ENCODE measurements around the gene HOTAIR. TPM values are rescaled to one million over a fixed set of nuclear protein-coding genes. Genes with fewer than 3 reads are reported as not detected.

HOTAIR gene
- total RNA-seq, 3 donors from 2014 or later (not counting 1 experiment from before 2014, with no cell fraction given): not detected

DNA sequence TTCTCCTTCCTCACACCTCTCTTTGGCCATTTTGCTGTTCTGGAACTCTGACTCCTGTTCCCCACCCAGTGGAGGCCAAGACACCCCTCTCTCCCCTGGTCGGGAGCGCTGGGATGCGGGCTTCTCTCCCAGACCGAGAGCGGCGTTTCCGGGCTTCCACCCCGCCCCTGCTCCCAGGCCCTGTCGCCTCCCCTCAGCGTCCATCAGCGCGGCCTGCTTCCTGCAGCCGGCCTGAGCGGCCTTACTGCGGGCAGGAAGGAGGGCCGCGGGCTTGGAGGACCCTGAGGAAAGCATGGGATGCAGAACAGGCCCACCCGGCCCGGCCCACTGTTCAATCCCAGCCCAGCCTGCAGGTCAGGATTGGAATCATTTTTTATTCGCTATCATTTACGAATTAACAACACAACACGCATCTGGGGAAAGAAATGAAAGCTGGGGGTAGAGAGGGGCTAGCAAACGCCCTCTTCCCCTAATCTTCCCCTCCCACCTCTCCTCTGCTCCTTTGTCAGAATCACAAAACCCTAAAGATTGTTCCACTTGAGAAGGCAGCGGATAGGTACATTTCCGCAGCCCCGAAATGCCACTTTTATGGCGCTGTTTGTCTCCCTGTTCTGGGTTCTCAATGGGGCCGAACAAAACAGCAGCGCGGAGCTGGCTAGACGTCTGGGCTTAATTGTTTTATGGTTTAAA lies 30.2 kb upstream of the HOTAIR start:
- no peak for DNase-seq
- no peak overlapping the region for H3K4me3 ChIP-seq (ENCODE audit: low read length)
- H3K9me3 ChIP-seq (ENCODE audit: control insufficient read depth, insufficient read depth, low read length): peaks cover 3% of the 10 kb centered on the region
- H3K36me3 ChIP-seq (ENCODE audit: control insufficient read depth, insufficient read depth, low read length): no peaks in the 10 kb centered on the region
- TF ChIP-seq, protein P1, sequence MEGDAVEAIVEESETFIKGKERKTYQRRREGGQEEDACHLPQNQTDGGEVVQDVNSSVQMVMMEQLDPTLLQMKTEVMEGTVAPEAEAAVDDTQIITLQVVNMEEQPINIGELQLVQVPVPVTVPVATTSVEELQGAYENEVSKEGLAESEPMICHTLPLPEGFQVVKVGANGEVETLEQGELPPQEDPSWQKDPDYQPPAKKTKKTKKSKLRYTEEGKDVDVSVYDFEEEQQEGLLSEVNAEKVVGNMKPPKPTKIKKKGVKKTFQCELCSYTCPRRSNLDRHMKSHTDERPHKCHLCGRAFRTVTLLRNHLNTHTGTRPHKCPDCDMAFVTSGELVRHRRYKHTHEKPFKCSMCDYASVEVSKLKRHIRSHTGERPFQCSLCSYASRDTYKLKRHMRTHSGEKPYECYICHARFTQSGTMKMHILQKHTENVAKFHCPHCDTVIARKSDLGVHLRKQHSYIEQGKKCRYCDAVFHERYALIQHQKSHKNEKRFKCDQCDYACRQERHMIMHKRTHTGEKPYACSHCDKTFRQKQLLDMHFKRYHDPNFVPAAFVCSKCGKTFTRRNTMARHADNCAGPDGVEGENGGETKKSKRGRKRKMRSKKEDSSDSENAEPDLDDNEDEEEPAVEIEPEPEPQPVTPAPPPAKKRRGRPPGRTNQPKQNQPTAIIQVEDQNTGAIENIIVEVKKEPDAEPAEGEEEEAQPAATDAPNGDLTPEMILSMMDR (IDR thresholded peaks at IDR 0.05): no peak
- H3K27me3 ChIP-seq (ENCODE audit: control insufficient read depth, insufficient read depth, low read length): peaks cover 87% of the 10 kb centered on the region
- intact Hi-C loops (cut with micrococcal nuclease): no loop called here
- Mint-ChIP-seq H3K4me1 (peaks cover 13 to 19% of the 10 kb centered on the region in 2 donors), H3K27me3 (ENCODE audit: low read depth in 2 of 2) (peaks cover 84 to 89% of the 10 kb centered on the region in 2 donors), H3K9me3 (no peaks in the 10 kb centered on the region), H3K4me3 (peak overlapping the region; percentile 95), H3K36me3 (peaks cover 5% of the 10 kb centered on the region), H3K27ac (peak overlapping the region in 1 of 2 donors; percentile 7)
- 11% methylated on average over 27 of the region's 31 CpGs for WGBS (ENCODE audit: insufficient coverage)
- no peak for ATAC-seq
- H3K4me1 ChIP-seq (ENCODE audit: control insufficient read depth, insufficient read depth, low read length): peaks cover 23% of the 10 kb centered on the region
- no peak overlapping the region for H3K27ac ChIP-seq (ENCODE audit: low read length)

DNA sequence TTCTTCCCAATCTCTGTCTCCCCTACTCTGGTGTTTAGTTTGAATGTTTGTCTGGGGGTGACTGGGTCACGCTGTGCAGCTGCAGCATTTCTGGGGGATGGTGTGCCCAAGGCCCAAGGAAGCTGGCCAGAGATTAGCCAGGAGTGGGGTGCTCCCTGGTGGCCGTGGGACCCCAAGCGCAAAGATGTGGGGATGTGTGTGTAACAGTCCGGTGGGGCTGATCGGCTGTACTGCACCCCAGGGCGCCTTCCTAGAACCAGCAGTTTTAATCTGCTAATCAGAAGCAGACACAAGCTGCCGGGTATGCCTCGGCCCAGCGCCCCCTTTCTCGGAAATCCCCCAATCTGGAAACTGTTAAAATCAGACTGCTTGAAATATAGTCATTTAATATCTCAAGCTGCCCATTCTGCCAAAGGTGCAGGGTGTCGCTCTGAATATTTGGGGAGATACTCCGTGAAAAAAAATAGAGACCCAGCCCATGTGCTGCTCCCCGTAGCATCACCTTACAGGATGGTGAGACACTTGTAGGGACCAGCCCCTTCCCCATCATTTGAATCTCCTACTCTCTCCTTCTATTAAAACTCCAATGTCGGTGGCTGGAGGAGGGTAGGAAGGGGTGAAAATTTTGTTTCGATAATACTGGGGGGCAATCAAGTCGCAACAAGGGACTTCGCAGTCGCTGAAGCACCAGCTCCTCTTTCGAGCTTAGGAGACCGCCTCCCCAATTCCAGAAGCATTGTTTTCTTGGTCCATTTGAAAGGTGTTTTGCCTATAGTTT lies 29.5 kb upstream of the HOTAIR start:
- H3K27ac ChIP-seq (ENCODE audit: low read length): no peak overlapping the region
- Mint-ChIP-seq H3K9me3 (no peaks in the 10 kb centered on the region), H3K27ac (no peak overlapping the region), H3K36me3 (peaks cover 5% of the 10 kb centered on the region), H3K27me3 (ENCODE audit: low read depth in 2 of 2) (peaks cover 84 to 85% of the 10 kb centered on the region in 2 donors), H3K4me3 (no peak overlapping the region), H3K4me1 (peaks cover 12 to 14% of the 10 kb centered on the region in 2 donors)
- peaks cover 25% of the 10 kb centered on the region for H3K4me1 ChIP-seq (ENCODE audit: control insufficient read depth, insufficient read depth, low read length)
- ATAC-seq (no peak), DNase-seq (no peak)
- no peak overlapping the region for H3K4me3 ChIP-seq (ENCODE audit: low read length)
- intact Hi-C loops (cut with micrococcal nuclease): no loop called here
- 20% methylated on average over 18 of the region's 20 CpGs for WGBS (ENCODE audit: insufficient coverage)
- H3K9me3 ChIP-seq (ENCODE audit: control insufficient read depth, insufficient read depth, low read length): peaks cover 3% of the 10 kb centered on the region
- TF ChIP-seq, protein P1 (IDR thresholded peaks at IDR 0.05): no peak
- no peaks in the 10 kb centered on the region for H3K36me3 ChIP-seq (ENCODE audit: control insufficient read depth, insufficient read depth, low read length)
- peaks cover 86% of the 10 kb centered on the region for H3K27me3 ChIP-seq (ENCODE audit: control insufficient read depth, insufficient read depth, low read length)

DNA sequence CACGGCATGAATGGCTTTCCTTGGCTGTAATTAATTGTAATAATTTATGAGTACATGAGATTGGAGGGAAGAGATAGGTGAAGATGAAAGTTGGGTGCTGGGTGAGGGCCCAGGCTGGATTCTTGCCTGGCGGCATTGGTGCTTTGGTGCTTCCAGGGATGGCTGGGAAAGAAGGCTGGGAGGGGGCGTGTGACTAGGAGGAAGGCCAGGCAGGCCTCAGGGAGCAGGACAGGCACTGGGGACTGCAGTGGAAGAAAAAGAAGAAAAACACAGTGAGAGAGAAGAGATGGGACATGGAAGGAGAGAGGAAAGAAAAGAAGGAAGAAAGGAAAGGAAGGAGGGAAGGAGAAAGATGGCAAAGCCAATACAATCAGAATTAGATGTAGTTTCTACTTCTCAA lies 28.9 kb upstream of the HOTAIR start:
- TF ChIP-seq, protein P1 (IDR thresholded peaks at IDR 0.05): no peak
- 48% methylated on average over 3 of the region's 3 CpGs for WGBS (ENCODE audit: insufficient coverage)
- ATAC-seq (no peak), DNase-seq (no peak)
- intact Hi-C loops (cut with micrococcal nuclease): loop anchor here (2.0 kb wide), 1 partner anchor 15 kb away; no protein-coding TSS in a partner anchor
- H3K9me3 ChIP-seq (ENCODE audit: control insufficient read depth, insufficient read depth, low read length): peaks cover 3% of the 10 kb centered on the region
- Mint-ChIP-seq H3K27me3 (ENCODE audit: low read depth in 2 of 2) (peaks cover 84 to 87% of the 10 kb centered on the region in 2 donors), H3K4me1 (peaks cover 10 to 14% of the 10 kb centered on the region in 2 donors), H3K9me3 (no peaks in the 10 kb centered on the region), H3K4me3 (peak overlapping the region; percentile 21), H3K36me3 (peaks cover 5% of the 10 kb centered on the region), H3K27ac (no peak overlapping the region)
- peaks cover 22% of the 10 kb centered on the region for H3K4me1 ChIP-seq (ENCODE audit: control insufficient read depth, insufficient read depth, low read length)
- peaks cover 90% of the 10 kb centered on the region for H3K27me3 ChIP-seq (ENCODE audit: control insufficient read depth, insufficient read depth, low read length)
- H3K4me3 ChIP-seq (ENCODE audit: low read length): no peak overlapping the region
- no peak overlapping the region for H3K27ac ChIP-seq (ENCODE audit: low read length)
- H3K36me3 ChIP-seq (ENCODE audit: control insufficient read depth, insufficient read depth, low read length): no peaks in the 10 kb centered on the region

Measured in natural killer cell (primary cell).